Nephron progenitor cell (in vitro differentiated cells): ENCODE measurements around the gene HIVEP3.

Experiments used
- DNase-seq: peaks from one replicate; pipeline ENCODE4 v3.0.0; 2021
- H3K27ac Mint-ChIP-seq: 2 replicates; pipeline ENCODE4 v1.8.0; 2021; ENCODE audit warnings: mild to moderate bottlenecking, moderate library complexity, mixed read lengths
- H3K27me3 Mint-ChIP-seq: 2 replicates; pipeline ENCODE4 v1.8.0; 2021; ENCODE audit warnings: mild to moderate bottlenecking, low read depth, mixed read lengths; ENCODE audit not compliant: poor library complexity
- H3K36me3 Mint-ChIP-seq: 2 replicates; pipeline ENCODE4 v1.8.0; 2021; ENCODE audit warnings: low read depth, mixed read lengths
- H3K4me1 Mint-ChIP-seq: 2 replicates; pipeline ENCODE4 v1.8.0; 2021; ENCODE audit warnings: mixed read lengths
- H3K4me3 Mint-ChIP-seq: 2 replicates; pipeline ENCODE4 v1.8.0; 2021; ENCODE audit warnings: mild to moderate bottlenecking, moderate library complexity, mixed read lengths
- H3K9me3 Mint-ChIP-seq: 2 replicates; pipeline ENCODE4 v1.8.0; 2021; ENCODE audit warnings: mild to moderate bottlenecking, moderate library complexity, mixed read lengths
- CTCF ChIP-seq: fragments of 200-600 bp; sonication (generic); IDR thresholded peaks from 2 replicates; pipeline ENCODE4 v1.5.0; 2021; ENCODE audit warnings: antibody characterized with exemption

Gene HIVEP3

GRCh38 chr1:41773144-41773591 is 145.6 kb downstream of the HIVEP3 start:
- H3K36me3 Mint-ChIP-seq = no peaks in the 10 kb centered on the region
- H3K27ac Mint-ChIP-seq = no peak overlapping the region
- no peak for TF ChIP-seq CTCF

GRCh38 chr1:41769068-41769467 is 149.7 kb downstream of the HIVEP3 start:
- peaks cover 26% of the 10 kb centered on the region for H3K27me3 Mint-ChIP-seq
- TF ChIP-seq CTCF = no peak
- no peak for DNase-seq
- H3K27ac Mint-ChIP-seq = no peak overlapping the region
- H3K4me3 Mint-ChIP-seq = no peak overlapping the region
- H3K4me1 Mint-ChIP-seq = peaks cover 9% of the 10 kb centered on the region
- no peaks in the 10 kb centered on the region for H3K36me3 Mint-ChIP-seq
- H3K9me3 Mint-ChIP-seq = no peaks in the 10 kb centered on the region

More at GRCh38 chr1:41773144-41773591, 145.6 kb downstream of the HIVEP3 start:
- no peak for DNase-seq
- H3K27me3 Mint-ChIP-seq = peaks cover 9% of the 10 kb centered on the region
- H3K4me1 Mint-ChIP-seq = peaks cover 9% of the 10 kb centered on the region
- no peaks in the 10 kb centered on the region for H3K9me3 Mint-ChIP-seq
- H3K4me3 Mint-ChIP-seq = no peak overlapping the region

DNA sequence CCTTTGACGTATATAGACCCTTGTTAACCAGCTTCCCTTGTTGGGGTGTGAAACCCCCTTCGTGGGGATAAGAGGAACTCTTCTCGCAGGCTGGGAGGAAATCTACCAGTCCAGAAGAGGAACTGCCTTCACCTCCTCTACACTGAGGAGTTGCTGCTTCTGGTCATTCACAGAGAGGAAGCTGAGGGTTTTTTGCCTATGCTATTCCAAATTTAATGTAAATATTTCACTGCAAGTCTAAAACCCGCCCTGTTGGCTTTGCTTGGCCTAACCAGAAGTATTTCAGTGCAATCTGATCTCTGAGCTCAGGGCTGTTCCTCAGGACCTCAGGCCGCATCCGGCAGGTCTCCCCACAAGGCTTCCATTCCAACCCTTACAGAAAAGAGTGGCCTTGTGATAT is 150.1 kb downstream of the HIVEP3 start:
- Mint-ChIP-seq H3K27ac (no peak overlapping the region), H3K9me3 (no peaks in the 10 kb centered on the region), H3K36me3 (no peaks in the 10 kb centered on the region), H3K4me1 (peaks cover 9% of the 10 kb centered on the region), H3K4me3 (no peak overlapping the region), H3K27me3 (peaks cover 31% of the 10 kb centered on the region)
- DNase-seq = no peak
- TF ChIP-seq CTCF = no peak

- H3K4me1 Mint-ChIP-seq = peaks cover 9% of the 10 kb centered on the region
- peaks cover 36% of the 10 kb centered on the region for H3K27me3 Mint-ChIP-seq
- no peaks in the 10 kb centered on the region for H3K9me3 Mint-ChIP-seq
- DNase-seq = no peak
- TF ChIP-seq CTCF = no peak
- H3K27ac Mint-ChIP-seq = no peak overlapping the region
- no peak overlapping the region for H3K4me3 Mint-ChIP-seq
- H3K36me3 Mint-ChIP-seq = no peaks in the 10 kb centered on the region
These were observed 150.9 kb downstream of the HIVEP3 start for GRCh38 chr1:41767534-41768525.

DNA sequence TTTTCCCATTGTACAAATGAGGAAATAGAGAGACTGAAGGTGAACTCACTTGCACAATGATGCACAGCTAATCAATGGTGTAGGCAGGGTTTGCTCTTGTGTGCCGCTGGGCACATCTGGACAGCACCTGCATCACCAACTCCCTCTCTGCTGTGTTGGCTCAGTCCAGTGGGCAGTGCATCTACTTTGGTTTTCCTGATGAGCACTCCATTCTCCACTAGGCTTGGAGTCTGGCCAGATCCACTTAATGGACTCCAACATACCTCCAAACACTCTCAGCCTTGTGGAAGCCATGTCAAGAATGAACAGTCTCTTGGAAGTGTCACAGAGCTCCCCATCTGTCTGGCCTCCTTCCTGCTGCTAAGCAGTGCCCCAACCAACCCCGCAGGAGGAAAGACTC is 152.2 kb downstream of the HIVEP3 start:
- no peak for TF ChIP-seq CTCF
- H3K27me3 Mint-ChIP-seq = peaks cover 38% of the 10 kb centered on the region
- H3K4me1 Mint-ChIP-seq = peaks cover 3% of the 10 kb centered on the region
- no peaks in the 10 kb centered on the region for H3K9me3 Mint-ChIP-seq
- no peak overlapping the region for H3K27ac Mint-ChIP-seq
- H3K36me3 Mint-ChIP-seq = no peaks in the 10 kb centered on the region
- no peak for DNase-seq
- no peak overlapping the region for H3K4me3 Mint-ChIP-seq
